ENCODE data around the gene PLXDC2. TPM values are rescaled to one million over a fixed set of nuclear protein-coding genes. Genes with fewer than 3 reads are reported as not detected.

PLXDC2 gene
- polyA plus RNA-seq, 2 of the 4 experiments (the other 2 are of a cell fraction): 0.08 to 0.09 TPM

DNA sequence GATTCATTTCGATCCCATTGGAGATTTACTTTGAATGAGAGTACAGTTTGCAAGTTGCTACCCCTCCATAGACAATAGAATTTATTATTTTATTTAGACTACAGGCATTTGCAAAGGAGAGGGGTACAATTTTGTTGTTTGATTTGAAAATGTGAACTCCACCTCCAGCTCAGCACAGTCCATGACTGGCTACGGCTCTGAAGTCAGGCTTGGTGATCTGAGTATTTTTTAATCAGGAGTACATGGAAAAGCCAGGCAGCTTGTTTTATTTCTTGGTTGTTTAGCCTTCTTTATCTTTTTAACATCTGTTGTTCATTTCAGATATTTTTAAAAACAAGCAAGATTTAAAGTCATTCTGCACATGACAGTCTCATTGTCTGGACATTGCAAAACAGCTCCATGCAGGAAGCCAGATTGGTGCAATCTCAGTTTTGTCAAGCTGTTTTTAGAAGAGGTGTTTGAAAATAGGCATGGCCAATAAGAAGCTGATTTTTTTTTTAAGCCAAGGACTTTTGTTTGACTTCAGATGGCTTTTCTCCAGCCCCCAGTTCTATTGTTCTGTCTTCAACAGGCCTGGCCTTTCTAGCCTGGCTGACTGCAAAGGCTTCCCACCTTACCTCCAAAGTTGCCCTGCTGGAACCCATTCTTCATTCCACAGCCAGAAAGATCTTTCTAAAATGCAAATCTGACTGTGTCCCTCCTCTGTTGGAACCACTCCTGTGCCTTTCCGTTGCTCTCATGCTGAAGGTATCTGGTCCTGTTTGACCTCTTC lies 12.2 kb downstream of the PLXDC2 start:
- ChIA-PET CTCF (no interaction called here), POLR2A (no interaction called here)
- Histone ChIP-seq H3K9me3 (no peaks in the 10 kb centered on the region), H3K4me3 (no peak overlapping the region), H3K4me2 (no peak overlapping the region), H3K27ac (no peak overlapping the region), H3K4me1 (no peaks in the 10 kb centered on the region)
- no peak for ATAC-seq
- WGBS (ENCODE audit: missing lambda C conversion rate): 19% methylated on average over 3 of the region's 3 CpGs
- no peak for DNase-seq (ENCODE audit: low read depth in 1 of 2, low spot score in 1 of 2)
- no peak for FAIRE-seq
- TF ChIP-seq ZFP36 (IDR thresholded peaks at IDR 0.05; ENCODE audit: borderline replicate concordance, partially characterized antibody): no peak
- TF ChIP-seq KDM1A (IDR thresholded peaks at IDR 0.05; ENCODE audit: low read depth): no peak
- no peak for TF ChIP-seq ESRRA (IDR thresholded peaks at IDR 0.05; ENCODE audit: borderline replicate concordance, low read length)
- no peak for TF ChIP-seq RARB (CRISPR knock-in tag; IDR thresholded peaks at IDR 0.05)
- TF ChIP-seq ZSCAN20 (CRISPR knock-in tag; IDR thresholded peaks at IDR 0.05): no peak
- no peak for TF ChIP-seq SREBF2 (IDR thresholded peaks at IDR 0.05)
- TF ChIP-seq HMGXB4 (CRISPR knock-in tag; IDR thresholded peaks at IDR 0.05; ENCODE audit: borderline replicate concordance): no peak
- TF ChIP-seq RFX5 (IDR thresholded peaks at IDR 0.05): no peak
- TF ChIP-seq, protein P1, sequence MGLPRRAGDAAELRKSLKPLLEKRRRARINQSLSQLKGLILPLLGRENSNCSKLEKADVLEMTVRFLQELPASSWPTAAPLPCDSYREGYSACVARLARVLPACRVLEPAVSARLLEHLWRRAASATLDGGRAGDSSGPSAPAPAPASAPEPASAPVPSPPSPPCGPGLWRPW (IDR thresholded peaks at IDR 0.05): no peak
- TF ChIP-seq MAZ (IDR thresholded peaks at IDR 0.05; ENCODE audit: borderline replicate concordance, low read depth, low read length): no peak
- TF ChIP-seq PHF8 (IDR thresholded peaks at IDR 0.05; ENCODE audit: borderline replicate concordance, low read depth): no peak

DNA sequence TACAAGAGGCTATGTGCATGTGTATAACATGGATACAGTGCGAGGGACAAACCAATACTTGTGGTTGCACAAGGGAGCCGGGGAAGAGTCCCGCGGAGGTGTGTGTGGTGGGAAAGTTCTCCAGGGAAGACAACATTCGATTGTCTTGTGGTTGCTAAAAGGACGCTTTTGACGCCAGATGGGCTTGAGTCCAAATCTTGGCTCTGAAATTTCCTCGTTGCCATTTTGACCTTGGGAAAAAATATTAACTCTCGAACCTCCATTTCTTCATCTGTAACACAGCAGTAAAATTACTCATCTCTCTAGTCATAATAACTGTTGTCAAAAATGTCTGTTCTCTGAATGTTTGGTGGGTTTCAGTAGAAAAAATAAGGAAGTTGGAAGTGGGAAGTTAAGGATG lies 16.5 kb downstream of the PLXDC2 start:
- Histone ChIP-seq H3K9me3 (no peaks in the 10 kb centered on the region), H3K4me3 (no peak overlapping the region), H3K4me1 (no peaks in the 10 kb centered on the region), H3K4me2 (no peak overlapping the region), H3K27ac (no peak overlapping the region)
- CTCF ChIA-PET: no interaction called here
- TF ChIP-seq MAX (IDR thresholded peaks at IDR 0.05): no peak
- TF ChIP-seq SMC3 (IDR thresholded peaks at IDR 0.05): no peak
- no peak for TF ChIP-seq RNF2 (IDR thresholded peaks at IDR 0.05; ENCODE audit: borderline replicate concordance, low read depth)
- TF ChIP-seq ZFP36 (IDR thresholded peaks at IDR 0.05; ENCODE audit: borderline replicate concordance, partially characterized antibody): no peak
- TF ChIP-seq EHMT2 (IDR thresholded peaks at IDR 0.05; ENCODE audit: low read depth): no peak
- TF ChIP-seq SREBF2 (IDR thresholded peaks at IDR 0.05): no peak
- TF ChIP-seq TP53 (CRISPR knock-in tag; IDR thresholded peaks at IDR 0.05): no peak
- TF ChIP-seq HOXB5 (CRISPR knock-in tag; IDR thresholded peaks at IDR 0.05): no peak
- TF ChIP-seq HOXB13 (CRISPR knock-in tag; IDR thresholded peaks at IDR 0.05; ENCODE audit: low read depth): no peak
- TF ChIP-seq, protein P2, sequence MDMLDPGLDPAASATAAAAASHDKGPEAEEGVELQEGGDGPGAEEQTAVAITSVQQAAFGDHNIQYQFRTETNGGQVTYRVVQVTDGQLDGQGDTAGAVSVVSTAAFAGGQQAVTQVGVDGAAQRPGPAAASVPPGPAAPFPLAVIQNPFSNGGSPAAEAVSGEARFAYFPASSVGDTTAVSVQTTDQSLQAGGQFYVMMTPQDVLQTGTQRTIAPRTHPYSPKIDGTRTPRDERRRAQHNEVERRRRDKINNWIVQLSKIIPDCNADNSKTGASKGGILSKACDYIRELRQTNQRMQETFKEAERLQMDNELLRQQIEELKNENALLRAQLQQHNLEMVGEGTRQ (IDR thresholded peaks at IDR 0.05): no peak
- no peak for TF ChIP-seq POLR2A (IDR thresholded peaks at IDR 0.05; ENCODE audit: low read length)
- TF ChIP-seq ZNF302 (CRISPR knock-in tag; IDR thresholded peaks at IDR 0.05): no peak
- no peak for TF ChIP-seq RCOR1 (IDR thresholded peaks at IDR 0.05; ENCODE audit: low read depth, low read length)
- no peak for TF ChIP-seq POLR2AphosphoS2 (conservative IDR thresholded peaks at IDR 0.05; ENCODE audit: low read length)
- 34% methylated on average over 9 of the region's 9 CpGs for WGBS (ENCODE audit: missing lambda C conversion rate)
- POLR2A ChIA-PET: no interaction called here
- no peak for ATAC-seq
- no peak for DNase-seq (ENCODE audit: low read depth in 1 of 2, low spot score in 1 of 2)
- FAIRE-seq: no peak

Data from A549 (cell line).